ENCODE data around the gene SLC4A3.

DNA sequence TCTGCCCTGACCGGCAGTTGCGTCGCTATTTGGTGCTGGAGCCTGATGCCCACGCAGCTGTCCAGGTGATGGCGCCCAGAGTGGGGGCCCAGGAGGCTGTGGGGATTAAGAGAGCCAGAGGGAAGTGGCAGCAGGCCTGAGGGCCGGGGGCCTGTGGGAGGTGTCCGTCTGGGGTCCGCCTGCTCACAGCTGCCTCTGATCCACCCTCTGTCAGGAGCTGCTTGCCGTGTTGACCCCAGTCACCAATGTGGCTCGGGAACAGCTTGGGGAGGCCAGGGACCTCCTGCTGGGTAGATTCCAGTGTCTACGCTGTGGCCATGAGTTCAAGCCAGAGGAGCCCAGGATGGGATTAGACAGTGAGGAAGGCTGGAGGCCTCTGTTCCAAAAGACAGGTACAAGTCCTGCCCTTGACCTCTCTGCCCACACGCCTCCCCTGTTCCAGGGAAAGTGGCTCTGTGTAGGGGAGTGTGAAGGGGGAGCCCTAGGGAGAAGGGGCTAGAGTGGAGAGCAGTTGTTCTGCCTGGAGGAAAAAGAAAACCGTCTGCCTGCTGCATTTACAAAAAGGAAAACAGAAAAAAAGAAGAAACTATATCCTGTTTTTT lies 18.2 kb upstream of the SLC4A3 start:
- TF ChIP-seq EZH2 (IDR thresholded peaks at IDR 0.05; ENCODE audit: borderline replicate concordance, low read depth, low read length, severe bottlenecking): no peak
- TF ChIP-seq POLR2AphosphoS5 (IDR thresholded peaks at IDR 0.05; ENCODE audit: insufficient read depth, low read depth, low read length): no peak
- TF ChIP-seq CTCF (IDR thresholded peaks at IDR 0.05; ENCODE audit: extremely low read depth in 1 of 2, insufficient read depth in 1 of 2, low read depth in 1 of 2, low read length in 2 of 2): no peak
- TF ChIP-seq JUN (IDR thresholded peaks at IDR 0.05; ENCODE audit: borderline replicate concordance, insufficient read depth, insufficient read length, low read depth): no peak
- no peak for TF ChIP-seq MYC (IDR thresholded peaks at IDR 0.05; ENCODE audit: low read depth, low read length)
